Left hindlimb (tissue), 1 donor: ENCODE data around the gene UBE2N.

Experiments used
- DNase-seq: peaks from one replicate; pipeline ENCODE4 v3.0.0-alpha.2; 2018

Gene UBE2N

DNA sequence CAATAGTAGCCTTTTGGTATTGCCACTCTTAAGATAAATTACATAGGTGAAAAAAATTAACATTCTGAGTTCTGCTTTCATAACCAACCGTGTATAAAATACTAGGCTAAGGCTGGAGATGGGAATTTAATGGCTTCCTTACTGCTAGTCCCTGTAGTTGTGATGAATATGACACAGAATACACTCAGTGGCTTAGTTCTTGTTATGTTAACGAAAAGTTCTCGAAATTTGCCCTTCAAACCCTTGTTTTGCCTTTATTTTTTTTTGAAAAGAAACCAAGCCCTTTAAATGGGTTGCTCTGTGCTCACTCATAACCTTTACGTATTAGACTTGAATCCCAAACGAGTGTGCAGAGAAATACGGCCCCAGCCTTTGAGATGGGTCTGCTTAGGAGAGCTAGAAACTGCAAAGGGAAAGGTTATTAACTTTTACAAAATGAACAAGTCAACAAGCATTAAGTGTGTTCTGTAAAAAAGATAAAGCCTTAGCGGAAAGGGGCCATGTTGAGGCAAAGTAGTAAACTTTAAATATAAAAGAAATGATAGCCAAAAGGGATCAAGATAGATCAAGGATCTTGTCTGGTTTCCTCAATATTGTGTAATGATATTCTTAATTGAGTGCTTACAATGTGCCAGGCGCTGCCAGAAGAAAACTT, 62.3 kb downstream of the UBE2N start:
- no peak for DNase-seq

DNA sequence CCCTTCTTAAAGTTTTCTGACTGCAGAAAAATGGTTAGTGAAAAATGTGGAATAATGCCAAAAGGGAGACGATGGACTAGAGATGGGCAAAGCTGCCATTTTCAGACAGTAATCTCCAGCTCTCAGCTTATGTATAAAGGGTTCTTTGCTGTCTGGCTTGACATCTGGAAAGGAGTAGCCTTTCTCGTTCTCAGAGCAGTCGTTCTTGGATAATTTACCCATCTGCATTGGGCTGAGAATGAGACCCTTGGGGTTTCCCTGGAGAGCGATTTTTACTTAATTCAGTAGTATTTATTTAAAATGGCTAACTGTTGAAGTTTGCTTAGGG, 62.8 kb downstream of the UBE2N start:
- DNase-seq: no peak

- DNase-seq: peak; percentile 76
These were observed 63.4 kb downstream of the UBE2N start for GRCh38 chr12:93378196-93378997.

- peak; percentile 98 for DNase-seq
These were observed 64.2 kb downstream of the UBE2N start, which contains the start of gene NUDT4 for GRCh38 chr12:93377252-93378195. Gene NUDT4 (plus strand): TSS chr12:93377925. CDS start chr12:93378323, 398 bp downstream.

GRCh38 chr12:93376436-93377251, 65.1 kb downstream of the UBE2N start:
- DNase-seq: peak; percentile 52

GRCh38 chr12:93375906-93376305, 65.8 kb downstream of the UBE2N start:
- no peak for DNase-seq

DNA sequence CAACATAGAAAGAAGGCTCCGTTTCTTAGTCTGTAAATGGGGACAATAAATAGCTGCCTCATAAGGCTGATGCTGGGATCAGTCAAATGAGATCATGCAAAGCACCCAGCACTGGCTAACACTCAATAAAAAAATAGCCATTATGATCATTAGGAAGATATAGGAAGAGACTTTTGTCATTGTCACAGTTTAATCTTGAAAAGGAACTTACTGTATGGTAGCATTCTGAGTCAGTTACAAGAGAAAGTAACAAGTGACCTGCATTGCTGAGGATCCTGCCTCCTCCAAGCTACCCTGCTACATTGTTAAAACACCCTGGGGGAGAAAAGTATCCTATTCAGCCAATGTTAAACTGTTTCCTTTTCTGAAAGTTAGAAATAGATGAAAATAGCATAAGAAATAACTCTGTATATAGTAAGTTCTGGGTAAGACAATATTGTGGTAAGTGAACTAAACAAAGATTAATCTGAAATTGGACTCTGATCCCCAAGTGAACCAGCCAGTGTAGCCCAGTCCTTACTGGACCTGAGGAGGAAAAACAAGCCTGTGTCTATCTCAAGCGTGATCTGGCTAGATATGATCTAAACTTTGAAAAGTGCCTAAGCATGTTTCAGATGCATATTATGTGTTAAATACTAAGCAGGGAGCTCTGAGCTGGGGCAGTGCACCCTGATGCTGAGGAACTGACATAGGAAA, 67.6 kb downstream of the UBE2N start:
- no peak for DNase-seq

- DNase-seq: no peak
These were observed 70.8 kb downstream of the UBE2N start for GRCh38 chr12:93370947-93371346.

DNA sequence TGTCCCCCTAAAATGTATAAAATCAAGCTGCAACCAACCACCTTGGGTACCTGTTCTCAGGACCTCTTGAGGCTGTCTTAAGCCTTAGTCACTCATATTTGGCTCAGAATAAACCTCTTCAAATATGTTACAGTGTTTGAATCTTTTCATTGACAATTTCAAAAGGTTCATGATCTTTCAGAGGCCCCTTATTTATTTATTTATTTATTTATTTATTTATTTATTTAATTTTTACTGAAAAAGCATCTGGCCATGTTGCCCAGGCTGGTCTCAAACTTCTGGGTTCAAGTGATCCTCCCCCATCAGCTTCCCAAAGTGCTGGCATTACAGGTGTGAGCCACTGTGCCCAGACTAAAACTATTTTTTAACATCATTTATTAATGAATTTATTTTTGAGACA, 72.2 kb downstream of the UBE2N start:
- no peak for DNase-seq

DNA sequence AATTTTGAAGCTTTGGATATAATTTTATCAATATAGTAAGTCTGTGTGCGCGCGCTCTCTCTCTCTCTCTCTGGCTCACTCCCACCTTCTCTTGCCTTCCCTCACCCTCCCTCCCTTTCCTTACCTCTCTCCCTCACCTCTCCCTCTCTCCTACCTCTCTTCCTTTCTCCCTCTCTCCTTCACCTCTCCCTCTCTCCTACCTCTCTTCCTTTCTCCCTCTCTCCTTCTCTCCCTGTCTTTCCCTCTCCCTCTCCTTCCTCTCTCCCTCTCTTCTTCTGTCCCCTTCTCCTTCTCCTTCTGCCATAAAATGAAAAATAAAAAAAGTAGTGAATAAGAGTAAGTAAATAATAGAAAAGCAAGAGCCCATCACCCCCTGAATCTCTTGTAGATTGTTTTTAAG, 73.0 kb downstream of the UBE2N start:
- DNase-seq: no peak

- no peak for DNase-seq
These were observed 75.3 kb downstream of the UBE2N start for GRCh38 chr12:93366422-93366821.

DNA sequence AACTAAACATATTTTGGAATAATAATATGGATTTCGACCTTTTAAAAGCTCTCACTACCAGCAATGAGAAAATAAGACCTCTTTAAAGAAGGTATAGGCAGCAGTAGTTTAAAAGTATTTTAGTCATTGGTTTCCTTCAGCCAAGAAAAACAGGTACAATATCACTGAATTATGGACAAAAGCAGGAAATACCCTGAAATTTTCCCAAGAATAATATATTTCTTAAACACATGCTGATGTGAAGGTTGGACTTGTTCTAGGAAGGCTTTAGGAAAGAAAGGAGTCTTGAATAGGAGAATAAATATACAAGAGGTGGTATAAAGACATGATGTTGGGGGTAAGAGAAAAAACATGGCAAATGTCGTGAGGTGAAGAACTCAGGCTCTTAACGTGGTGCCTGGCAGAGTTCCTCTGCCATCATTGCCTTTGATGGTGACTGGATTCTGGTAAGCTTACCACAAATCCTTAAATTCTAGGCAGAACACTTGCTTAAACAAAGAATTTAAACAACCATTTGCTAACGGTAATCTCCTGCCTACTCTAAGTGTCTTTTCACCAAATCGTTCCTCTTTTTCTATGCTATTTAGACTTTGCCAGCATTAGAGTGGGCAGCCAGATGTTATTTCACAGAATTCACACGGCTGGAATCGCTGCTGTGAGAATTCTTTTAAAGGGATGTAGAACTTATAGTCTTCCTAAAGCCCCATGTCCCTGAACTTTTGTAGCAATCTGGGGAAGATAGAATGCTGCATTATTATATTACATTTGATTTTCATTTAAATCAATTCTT, 75.9 kb downstream of the UBE2N start:
- no peak for DNase-seq

DNA sequence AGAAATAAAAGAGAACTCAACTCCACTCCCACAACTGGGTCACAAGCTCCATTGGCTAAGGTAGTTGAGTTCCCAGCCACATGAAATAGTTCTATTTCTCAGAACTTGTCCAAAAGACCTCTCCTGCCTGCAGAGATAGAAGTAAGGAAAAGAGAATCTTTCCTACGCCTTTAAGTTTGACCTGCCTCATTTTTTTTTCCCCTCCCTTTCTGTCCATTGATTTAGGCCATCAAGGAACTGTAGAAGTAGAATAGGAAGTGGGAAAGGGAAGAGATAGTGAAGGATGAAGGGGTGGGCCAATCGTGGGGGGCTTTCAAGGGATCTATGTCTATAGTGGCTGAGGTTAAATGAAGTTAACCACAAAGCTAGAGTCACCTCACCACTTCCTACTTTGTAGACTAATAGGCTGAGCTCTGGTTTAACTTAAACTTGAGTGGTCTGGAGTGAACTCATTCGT, 77.9 kb downstream of the UBE2N start:
- DNase-seq: no peak

GRCh38 chr12:93361151-93361919, 80.4 kb downstream of the UBE2N start:
- DNase-seq: peak; percentile 45

DNA sequence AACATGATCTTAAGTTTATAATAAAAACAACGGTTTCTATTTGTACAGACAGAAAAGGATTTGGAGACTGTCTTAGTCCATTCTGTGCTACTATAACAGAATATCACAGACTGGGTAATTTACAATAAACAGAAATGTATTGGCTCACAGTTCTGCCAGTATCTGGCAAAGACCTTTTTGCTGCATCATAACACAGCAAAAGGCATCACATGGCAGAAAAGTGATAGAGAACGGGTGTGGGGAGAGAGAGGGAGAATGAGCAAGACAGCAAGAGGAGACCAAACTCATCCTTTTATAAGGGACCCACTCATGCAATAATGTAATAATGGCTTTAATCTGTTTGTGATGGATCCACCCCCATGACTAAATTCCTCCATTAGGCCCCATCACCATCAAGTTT, 81.1 kb downstream of the UBE2N start:
- DNase-seq: no peak

GRCh38 chr12:93358821-93359220, 82.9 kb downstream of the UBE2N start:
- DNase-seq: no peak

GRCh38 chr12:93358058-93358457, 83.7 kb downstream of the UBE2N start:
- DNase-seq: no peak

DNA sequence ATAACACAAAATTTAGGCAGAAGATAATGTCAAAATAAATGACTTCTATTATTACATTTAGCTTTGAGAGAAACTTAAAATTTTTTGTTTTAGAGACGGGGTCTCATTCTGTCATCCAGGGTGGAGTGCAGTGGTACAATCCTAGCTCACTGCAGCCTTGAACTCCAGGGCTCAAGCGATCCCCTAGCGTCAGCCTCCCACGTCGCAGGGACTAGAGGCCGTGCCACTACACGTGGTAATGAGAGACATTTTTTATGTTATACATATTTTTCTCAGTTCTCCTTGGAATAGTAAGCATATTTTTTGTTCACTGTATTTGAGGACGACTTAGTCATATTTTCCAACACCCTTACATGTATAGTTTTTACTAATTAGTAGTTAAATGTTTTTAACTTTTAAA, 85.5 kb downstream of the UBE2N start:
- DNase-seq: no peak
